SH-SY5Y (cell line): ENCODE measurements around the gene ZFP36L1.

Source experiments
- GATA2 ChIP-seq: IDR thresholded peaks from 2 replicates; pipeline ENCODE4 v1.6.1; 2011; ENCODE audit warnings: mild to moderate bottlenecking, low read depth, low read length
- GATA3 ChIP-seq: IDR thresholded peaks from 2 replicates; pipeline ENCODE4 v1.6.1; 2011; ENCODE audit warnings: low read depth, mild to moderate bottlenecking, low read length, moderate library complexity

The ZFP36L1 gene

GRCh38 chr14:68820536-68820935, 27.7 kb upstream of the ZFP36L1 start:
- TF ChIP-seq GATA3: no peak
- no peak for TF ChIP-seq GATA2

- TF ChIP-seq GATA2: no peak
These were observed 27.3 kb upstream of the ZFP36L1 start for GRCh38 chr14:68820119-68820518.

- TF ChIP-seq GATA2 (no peak), GATA3 (no peak)
These were observed 26.4 kb upstream of the ZFP36L1 start for GRCh38 chr14:68819260-68819691.

- TF ChIP-seq GATA3 (no peak), GATA2 (no peak)
These were observed 24.8 kb upstream of the ZFP36L1 start for GRCh38 chr14:68817506-68818212.

- no peak for TF ChIP-seq GATA2
- no peak for TF ChIP-seq GATA3
These were observed 24.1 kb upstream of the ZFP36L1 start for GRCh38 chr14:68816943-68817430.

- TF ChIP-seq GATA2 (no peak), GATA3 (no peak)
These were observed 23.5 kb upstream of the ZFP36L1 start for GRCh38 chr14:68816183-68816942.

- TF ChIP-seq GATA3 (no peak), GATA2 (no peak)
These were observed 22.7 kb upstream of the ZFP36L1 start for GRCh38 chr14:68815298-68816182.

GRCh38 chr14:68814539-68815297, 21.9 kb upstream of the ZFP36L1 start:
- no peak for TF ChIP-seq GATA2
- no peak for TF ChIP-seq GATA3

GRCh38 chr14:68814238-68814538, 21.3 kb upstream of the ZFP36L1 start:
- TF ChIP-seq GATA3: no peak
- TF ChIP-seq GATA2: no peak

GRCh38 chr14:68813318-68813838, 20.5 kb upstream of the ZFP36L1 start:
- TF ChIP-seq GATA2: no peak
- no peak for TF ChIP-seq GATA3

GRCh38 chr14:68811171-68811570, 18.3 kb upstream of the ZFP36L1 start:
- no peak for TF ChIP-seq GATA3
- no peak for TF ChIP-seq GATA2

- TF ChIP-seq GATA3 (no peak), GATA2 (no peak)
These were observed 17.6 kb upstream of the ZFP36L1 start for GRCh38 chr14:68810173-68811153.
